GM21619 (cell line): Measurements from ENCODE around the gene EPN3.

Experiments
- ATAC-seq: cut with Tn5 transposase; IDR thresholded peaks from one replicate; pipeline ENCODE4 v1.9.1; 2021; ENCODE audit not compliant: unreplicated experiment

EPN3 gene

DNA sequence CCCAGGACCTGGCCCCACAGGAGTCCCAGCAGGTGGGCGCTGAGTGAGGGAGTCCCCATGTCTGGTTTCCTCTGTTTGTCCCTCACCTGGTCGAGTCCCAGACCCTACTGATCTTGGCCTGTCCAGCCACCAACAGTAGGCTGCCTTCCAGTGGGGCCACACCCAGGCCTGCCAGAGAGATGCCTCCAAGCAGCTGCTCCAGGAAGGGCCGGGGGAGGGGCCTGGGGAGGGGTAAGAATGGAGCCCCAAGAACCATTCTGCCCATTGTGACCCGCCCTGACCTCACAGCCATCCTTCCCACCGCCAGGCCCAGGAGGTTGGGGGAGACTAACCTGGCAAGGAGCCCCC, 15.2 kb downstream of the EPN3 start:
- ATAC-seq: no peak

DNA sequence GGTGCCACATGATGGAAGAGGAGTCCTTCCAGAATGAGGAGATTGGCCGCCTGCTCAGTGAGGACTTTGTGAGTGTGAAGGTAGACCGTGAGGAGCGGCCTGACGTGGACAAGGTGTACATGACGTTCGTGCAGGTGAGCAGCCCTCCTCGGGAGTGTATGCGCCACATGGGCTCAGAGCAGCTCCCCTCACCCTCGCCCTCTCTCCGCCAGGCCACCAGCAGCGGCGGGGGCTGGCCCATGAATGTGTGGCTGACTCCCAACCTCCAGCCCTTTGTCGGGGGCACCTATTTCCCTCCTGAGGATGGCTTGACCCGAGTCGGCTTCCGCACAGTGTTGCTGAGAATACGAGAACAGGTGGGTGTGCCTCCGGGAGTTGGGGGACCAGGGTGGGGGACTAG, 16.3 kb downstream of the EPN3 start:
- ATAC-seq: no peak

DNA sequence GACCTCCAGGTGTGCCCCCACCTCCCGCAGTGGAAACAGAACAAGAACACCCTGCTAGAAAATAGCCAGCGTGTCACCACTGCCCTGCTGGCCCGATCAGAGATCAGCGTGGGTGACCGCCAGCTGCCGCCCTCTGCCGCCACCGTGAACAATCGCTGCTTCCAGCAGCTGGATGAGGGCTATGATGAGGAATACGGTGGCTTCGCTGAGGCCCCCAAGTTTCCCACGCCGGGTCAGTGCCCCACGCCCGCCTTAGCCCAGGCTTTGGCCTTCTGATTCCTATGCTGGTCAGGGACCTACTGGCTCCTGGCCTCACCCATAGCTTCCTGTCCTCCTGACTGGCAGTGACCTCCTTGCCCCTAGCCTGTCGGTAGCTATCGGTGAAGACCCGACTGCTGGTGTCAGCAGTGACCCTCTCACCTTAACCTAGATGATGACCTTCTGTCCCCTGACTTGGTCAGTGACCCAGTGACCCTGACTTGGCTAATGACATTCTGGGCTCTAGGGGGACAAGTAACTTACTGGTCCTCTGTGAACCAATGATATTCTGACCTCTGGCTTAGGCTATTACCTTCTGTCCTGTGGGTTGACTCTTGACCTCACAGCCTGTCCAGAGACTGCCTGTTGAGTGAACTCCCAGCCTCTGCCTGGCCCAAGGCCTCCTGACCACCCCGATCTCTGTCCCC, 16.9 kb downstream of the EPN3 start:
- no peak for ATAC-seq

DNA sequence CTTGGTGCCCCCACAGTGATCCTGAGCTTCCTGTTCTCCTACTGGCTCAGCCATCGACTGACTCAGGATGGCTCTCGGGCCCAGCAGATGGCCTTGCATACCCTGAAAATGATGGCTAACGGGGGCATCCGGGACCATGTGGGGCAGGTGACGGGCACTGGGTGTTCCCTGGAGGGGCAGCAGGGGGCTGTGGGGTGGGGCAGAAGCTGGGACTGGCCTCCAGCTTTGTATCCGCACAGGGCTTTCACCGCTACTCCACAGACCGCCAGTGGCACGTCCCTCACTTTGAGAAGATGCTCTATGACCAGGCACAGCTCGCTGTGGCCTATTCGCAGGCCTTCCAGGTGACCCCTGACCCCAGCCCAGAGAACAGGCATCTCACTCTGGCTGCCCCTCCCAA, 17.4 kb downstream of the EPN3 start:
- ATAC-seq: no peak

DNA sequence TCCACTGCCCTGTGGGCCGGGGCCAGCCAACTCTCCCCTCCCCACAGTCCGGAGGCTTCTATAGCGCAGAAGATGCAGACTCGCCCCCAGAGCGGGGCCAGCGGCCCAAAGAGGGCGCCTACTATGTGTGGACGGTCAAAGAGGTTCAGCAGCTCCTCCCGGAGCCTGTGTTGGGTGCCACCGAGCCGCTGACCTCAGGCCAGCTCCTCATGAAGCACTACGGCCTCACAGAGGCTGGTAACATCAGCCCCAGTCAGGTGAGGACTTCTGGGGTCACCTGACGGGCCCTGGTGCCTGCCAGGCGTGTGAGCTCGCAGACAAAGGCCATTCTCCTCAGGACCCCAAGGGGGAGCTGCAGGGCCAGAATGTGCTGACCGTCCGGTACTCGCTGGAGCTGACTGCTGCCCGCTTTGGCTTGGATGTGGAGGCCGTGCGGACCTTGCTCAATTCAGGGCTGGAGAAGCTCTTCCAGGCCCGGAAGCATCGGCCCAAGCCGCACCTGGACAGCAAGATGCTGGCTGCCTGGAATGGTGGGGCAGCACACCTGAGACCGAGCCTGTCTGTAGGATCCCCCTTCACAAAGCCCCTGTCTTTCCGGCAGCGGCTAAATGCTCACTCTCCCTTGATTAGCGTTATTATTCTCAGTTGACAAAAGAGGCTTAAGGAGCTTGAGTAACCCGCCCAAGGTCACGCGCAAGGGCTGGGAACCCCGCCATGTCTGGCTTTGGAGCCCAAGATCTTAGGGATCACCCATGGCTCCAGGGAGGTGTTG, 18.3 kb downstream of the EPN3 start:
- ATAC-seq: no peak

DNA sequence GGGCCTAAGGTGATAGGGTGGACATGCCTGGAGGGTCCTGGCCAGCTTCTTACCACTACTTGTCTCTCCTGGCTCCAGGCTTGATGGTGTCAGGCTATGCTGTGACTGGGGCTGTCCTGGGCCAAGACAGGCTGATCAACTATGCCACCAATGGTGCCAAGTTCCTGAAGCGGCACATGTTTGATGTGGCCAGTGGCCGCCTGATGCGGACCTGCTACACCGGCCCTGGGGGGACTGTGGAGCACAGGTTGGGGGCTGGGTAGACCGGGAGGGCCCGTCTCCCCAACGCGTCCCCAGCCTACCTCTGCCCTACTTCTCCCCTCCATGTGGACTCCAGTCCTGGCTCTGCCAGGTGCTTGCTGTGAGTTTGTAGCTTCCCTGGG, 18.9 kb downstream of the EPN3 start:
- no peak for ATAC-seq

DNA sequence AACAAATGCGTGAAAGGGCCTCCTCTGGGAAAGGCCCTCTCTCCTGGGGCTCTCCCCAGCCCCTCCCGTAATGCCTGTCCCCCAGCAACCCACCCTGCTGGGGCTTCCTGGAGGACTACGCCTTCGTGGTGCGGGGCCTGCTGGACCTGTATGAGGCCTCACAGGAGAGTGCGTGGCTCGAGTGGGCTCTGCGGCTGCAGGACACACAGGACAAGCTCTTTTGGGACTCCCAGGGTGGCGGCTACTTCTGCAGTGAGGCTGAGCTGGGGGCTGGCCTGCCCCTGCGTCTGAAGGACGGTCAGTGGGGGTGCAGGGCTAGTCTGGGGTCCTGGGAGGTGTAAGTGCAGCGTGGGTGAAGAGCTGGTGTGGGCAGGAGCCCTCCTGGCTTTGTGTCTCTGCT, 19.3 kb downstream of the EPN3 start:
- ATAC-seq: no peak

DNA sequence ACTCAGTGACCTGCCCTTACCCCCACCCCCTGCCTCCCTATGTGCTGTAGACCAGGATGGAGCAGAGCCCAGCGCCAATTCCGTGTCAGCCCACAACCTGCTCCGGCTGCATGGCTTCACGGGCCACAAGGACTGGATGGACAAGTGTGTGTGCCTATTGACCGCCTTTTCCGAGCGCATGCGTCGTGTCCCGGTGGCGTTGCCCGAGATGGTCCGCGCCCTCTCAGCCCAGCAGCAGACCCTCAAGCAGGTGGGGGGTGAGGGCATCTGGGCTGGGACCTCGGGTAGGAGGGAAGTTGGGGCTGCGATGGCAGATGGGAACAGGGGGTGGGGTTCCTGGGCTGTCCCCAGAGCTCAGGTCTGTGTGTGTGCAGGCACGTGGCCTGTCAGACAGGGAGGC, 21.7 kb downstream of the EPN3 start:
- ATAC-seq: no peak

DNA sequence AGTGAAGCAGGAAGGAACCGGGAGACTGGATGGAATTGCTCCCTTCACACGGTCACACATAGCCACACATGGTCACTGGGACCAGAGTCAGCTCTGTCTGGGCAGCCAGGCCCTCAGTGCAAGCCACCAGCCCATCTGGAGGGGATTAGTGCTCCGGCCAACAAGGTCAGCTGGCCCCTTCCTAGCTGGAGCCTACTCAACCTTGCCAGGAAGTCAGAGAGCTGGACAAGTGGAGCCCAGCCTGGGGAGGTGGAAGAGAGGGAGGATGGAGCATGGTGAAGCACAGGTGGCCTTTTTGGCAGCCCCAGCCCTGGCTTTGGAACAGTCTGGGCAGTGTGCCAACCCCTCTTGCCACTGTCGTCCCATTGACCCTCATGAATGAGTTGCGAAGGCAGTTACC, 24.3 kb downstream of the EPN3 start:
- ATAC-seq: no peak

DNA sequence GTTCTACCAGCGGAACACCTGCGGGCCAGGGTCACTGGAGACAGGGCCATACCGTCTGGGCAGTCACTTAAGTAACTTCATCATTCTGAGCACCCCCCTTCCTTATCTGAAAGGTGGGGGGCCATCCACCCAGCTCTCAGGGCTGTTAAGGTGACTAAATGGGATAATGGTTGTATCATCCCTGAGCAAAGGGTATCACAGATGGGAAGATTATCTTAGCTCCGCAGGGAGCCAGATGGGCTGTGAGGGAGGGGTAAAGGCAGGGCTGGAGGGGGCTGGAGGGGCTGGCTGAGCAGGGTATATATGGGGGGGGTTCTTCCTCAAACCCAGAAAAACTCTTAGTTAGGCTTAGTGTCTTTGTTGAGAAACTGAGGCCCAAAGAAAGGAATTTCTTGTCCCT, 25.1 kb downstream of the EPN3 start:
- no peak for ATAC-seq

DNA sequence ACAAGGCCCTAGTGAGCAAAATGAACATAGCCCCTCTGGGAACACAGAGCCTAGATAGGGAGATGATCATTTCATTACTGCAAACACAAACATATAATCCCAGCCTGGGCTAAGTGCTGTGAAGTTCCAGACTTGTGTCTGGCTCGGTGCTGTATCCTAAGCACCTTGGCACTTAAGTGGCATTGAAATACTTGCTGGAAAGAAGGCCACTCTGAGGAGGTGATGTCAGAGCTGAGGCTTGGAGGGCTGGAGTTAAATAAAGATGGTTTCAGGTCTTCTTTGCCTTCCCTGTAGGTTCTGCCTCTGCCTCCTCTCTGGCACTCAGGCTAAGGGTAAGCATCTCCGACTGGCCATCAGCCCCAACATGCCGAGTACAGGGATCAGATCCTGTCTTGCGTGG, 25.6 kb downstream of the EPN3 start:
- no peak for ATAC-seq

DNA sequence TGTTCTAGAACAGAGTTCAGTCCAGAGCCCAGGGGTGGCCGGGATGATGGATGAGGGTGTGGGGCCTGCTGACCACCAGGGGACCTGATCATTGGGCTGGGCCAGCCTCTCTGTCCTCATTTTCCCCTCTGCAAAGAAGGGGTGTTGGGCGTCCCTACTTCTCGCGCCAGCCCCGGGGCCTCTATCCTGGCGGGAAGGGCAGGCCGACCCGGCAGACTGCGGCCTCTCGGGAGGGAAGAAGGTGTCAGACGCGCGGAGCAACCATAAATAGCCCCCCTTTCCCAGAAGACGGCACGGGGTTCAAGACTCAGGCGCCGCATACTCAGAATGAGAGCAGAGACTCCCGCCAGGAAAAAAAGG, 26.0 kb downstream of the EPN3 start:
- ATAC-seq: no peak

DNA sequence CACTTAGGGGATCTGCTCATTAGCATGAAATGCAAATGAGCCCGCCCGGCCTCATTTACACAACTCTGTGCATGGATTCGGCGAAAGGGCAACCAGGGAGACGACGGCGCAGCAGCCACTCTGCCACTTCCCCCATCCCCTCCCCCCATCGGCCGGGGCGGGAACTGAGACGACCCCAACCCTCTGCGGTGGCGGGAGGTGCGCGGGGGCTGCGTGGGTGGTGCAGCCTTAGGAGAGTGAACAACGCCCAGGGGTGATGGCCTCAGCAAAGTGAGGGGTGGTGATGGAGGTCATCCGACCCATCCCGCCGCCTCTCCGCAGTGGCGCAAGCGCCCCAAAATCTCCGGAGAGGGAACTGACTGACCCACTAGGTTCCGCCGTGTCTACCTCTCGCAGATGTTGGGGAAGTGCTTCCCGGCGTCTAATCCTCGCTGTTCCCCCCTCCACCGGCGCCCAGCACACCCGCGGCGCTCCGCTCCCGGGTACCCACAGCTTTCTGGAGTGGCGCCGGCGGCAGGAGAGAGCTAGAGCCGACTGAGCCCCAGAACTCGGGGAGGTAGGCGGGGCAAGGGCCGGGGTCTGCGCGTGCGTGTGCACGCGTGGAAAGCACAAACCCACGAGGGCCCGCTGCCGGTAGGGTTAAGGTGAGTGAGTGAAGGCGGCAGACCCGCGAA, 26.5 kb downstream of the EPN3 start:
- no peak for ATAC-seq

DNA sequence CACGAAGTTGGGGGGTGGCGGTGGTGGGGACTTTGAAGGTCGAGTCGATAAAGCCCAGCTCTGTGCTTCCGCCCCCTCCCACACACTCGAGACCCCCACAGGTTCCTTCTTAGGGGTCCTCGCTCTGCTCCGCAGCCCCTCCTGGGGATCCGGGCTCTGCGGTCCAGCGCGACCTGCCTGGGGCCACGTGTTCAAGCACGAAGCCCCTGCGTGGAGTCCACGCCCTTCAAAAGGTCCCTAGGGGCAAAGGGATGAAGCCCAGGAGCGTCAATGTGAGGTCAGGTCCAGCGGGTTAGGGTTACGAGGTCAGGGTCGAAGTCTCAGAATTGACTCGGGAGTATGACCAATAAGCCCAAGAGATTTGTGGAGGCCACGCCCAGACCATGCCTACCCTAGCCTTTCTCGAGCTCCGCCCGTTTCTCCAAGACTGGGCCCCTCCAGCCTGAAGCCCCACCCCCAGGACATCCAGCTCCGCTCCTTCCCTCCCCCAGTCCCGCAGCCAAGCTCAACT, 27.2 kb downstream of the EPN3 start:
- ATAC-seq: no peak

DNA sequence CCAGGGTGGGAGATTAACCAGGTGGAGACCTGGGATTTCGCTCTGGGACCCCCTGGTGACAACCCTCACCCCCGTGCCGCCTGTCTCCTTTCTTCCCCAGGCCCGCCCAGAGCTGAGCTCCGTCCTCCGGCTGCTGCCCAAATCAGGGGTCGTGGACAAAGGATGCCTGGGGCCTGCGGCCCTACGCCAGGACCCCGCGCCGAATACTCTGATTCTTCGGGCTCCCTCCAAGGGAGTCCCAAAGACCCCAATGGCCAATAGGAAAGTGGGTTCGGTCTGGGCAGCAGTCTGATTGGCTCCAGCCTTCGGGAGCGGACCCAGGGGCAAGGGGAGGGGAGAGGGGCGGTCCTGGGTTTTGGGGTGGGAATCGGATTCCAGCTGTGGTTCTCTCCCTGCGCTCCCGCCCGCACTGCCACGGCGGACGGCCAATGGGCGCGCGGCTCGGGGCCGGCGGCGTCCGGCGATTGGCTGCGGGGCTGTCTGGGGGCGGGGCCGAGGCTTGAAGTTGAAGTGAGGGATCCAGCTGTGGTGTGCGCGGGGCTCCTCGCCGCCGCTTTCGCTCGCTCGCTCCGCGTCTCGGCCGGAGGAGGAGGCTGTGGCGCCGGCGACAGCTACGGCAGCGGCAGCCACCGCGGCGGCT, 27.8 kb downstream of the EPN3 start, which contains the start of gene CACNA1G:
Gene CACNA1G (plus strand): TSS at position 531 of the 640 bp plus-strand sequence. CDS start 745 bp downstream, outside the sequence.
- ATAC-seq: peak; percentile 92

DNA sequence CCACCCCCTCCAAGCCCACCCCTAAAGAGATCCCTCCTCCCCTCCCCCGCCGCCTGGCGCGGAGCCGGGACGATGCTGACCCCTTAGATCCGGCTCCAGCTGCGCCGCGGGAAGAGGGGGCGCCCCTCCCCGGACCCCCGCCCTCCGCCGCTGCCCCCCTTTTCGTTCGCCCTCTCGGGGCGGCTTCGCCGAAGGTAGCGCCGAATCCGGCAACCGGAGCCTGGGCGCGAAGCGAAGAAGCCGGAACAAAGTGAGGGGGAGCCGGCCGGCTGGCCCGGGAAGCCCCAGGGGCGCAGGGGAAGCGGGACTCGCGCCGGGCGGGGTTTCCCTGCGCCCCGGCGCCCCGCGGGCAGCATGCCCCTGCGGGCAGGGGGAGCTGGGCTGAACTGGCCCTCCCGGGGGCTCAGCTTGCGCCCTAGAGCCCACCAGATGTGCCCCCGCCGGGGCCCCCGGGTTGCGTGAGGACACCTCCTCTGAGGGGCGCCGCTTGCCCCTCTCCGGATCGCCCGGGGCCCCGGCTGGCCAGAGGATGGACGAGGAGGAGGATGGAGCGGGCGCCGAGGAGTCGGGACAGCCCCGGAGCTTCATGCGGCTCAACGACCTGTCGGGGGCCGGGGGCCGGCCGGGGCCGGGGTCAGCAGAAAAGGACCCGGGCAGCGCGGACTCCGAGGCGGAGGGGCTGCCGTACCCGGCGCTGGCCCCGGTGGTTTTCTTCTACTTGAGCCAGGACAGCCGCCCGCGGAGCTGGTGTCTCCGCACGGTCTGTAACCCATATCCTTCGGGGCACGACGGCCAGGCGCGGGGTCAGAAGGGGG, 28.6 kb downstream of the EPN3 start:
- ATAC-seq: peak; percentile 18

DNA sequence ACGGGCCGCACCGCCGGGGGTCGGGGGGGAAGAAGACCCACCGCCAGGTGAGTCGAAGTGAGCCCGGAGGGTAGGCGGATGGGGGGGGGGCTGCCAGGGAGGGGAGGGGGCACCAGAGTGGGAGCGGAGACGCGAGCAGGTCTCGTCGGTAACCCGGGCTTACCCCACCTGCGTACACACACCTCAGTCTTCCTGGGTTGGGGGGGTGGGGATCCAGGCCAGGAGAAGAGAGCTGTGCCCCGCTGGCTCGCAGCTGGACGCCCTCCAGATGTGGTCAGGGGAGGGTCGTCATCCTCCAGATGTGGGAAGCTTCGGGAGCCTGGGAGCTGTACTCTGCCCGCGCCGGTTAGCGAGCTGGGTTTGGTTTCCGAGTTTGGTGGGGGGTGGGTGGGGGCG, 29.2 kb downstream of the EPN3 start:
- ATAC-seq: no peak

DNA sequence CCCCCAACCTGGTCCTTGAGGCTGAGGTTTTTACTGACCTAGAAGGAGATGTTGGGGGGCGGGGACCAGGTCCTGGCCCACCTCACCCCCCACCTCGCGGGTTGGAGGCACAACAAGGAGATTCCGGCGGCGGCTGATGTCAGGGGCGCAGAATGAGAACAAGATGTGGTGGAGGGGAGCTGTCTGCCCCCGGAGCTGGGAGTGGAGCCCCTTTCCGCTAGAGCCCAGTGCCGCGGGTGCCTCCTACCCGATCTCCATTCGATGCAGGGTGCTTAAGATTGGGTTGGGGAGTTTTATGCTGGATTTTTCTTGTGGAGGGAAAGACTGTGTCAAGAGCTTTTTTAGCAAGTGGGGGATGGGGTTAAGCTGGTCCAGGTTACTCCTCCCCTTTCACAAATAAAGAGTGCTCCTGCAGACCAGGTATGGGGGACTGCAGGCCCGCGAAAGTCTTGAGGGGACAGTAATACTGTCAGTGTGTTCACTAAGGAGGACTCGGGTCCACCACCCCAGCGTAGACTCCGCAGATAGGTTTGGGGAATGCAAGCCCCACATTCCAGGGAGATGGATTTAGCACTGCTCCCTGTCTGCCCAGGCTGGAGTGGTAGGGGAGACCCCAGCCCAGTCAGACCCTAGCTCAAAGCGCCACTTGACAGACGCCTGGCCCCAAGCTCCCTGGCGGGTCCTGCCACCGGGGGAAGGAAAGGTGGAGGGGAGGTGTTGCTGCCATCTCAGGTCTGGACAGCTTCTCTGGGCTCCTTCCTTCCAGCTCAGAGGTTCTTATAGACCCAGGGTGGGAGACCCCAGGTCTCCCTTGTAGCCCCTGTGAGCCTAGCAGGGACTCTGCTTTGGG, 29.9 kb downstream of the EPN3 start:
- no peak for ATAC-seq

DNA sequence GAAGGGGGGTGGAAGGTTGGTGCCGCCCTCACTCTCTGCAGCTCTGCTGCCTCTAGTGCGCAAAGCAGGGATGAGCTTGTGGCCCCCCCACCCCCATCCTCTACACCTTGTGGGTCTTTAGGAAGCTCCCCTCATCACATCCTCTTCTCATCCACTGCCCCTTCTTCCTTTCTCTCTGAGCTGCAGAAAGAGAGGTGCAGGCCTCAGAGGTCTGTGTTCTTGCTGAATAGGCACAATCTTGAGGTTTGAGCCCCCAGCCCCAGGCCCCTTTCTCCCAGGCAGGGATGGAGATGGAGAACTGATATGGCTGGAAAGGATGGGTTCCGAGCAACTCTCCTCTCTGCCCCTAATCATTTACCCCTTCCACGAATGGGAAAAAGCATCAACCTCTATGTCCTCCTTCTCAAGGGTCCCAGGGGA, 30.6 kb downstream of the EPN3 start:
- ATAC-seq: no peak

DNA sequence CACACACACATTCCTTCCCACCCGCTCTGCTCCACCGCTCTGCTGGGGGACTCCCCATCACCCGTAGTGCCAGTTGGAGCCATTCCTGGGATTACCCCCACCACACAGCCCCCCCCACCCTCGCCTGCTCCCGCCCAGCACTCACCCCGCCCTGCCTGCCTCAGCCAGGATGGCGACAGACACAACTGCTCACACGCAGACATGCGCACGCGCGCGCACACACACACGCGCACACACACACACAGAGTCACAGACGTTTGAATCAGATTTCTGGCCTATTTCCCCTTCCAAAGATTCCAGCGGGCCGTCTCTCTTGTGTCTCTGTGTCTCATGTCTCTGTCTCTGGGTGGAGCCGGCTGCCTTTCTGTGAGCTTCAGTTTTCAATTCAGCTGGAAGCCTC, 32.4 kb downstream of the EPN3 start:
- no peak for ATAC-seq
